K562 (cell line): ENCODE data around the gene MSN. TPM values are rescaled to one million over a fixed set of nuclear protein-coding genes. Genes with fewer than 3 reads are reported as not detected.

Experiments
- polyA plus RNA-seq, 8 experiments: library from polyadenylated mRNA; depleted of rRNA in 4 of 8; stranded (reverse) in 5 of 8; unstranded in 3 of 8; fragments of >200 nt; fragmentation: Nextera tagmentation in 2 of 8; fragmentation: Illumina TruSeq in 1 of 8; extraction: Ambion mirVana in 2 of 8; extraction: Trizol in 1 of 8; gene quantifications; 2 replicates each; pipeline versions ENCODE4 v1.2.1 to v1.2.3, GENCODE V29; 2011 to 2014; ENCODE audit warnings: inconsistent platforms in 1 of 8, missing spikeins in 1 of 8
- total RNA-seq, 7 experiments: library from RNA; depleted of rRNA in 6 of 7; stranded (reverse); fragments of >200 nt in 6 of 7; fragmentation: Illumina TruSeq in 2 of 7; extraction: Trizol in 2 of 7; gene quantifications; 2 replicates each; pipeline versions ENCODE4 v1.2.1 to v1.2.3, GENCODE V29; 2011 to 2021; ENCODE audit warnings: low replicate concordance in 1 of 7
- TF ChIP-seq, protein P1 (sequence below): fragments of 450-650 bp; IDR thresholded peaks from 2 replicates; pipeline ENCODE4 v1.6.1; 2016; ENCODE audit warnings: mild to moderate bottlenecking, moderate library complexity

Gene MSN
- total and polyA plus RNA-seq, 9 of the 15 experiments (the other 6 are each of a cell fraction or from before 2014, with no cell fraction given): 128 to 486 (median 237) TPM

DNA sequence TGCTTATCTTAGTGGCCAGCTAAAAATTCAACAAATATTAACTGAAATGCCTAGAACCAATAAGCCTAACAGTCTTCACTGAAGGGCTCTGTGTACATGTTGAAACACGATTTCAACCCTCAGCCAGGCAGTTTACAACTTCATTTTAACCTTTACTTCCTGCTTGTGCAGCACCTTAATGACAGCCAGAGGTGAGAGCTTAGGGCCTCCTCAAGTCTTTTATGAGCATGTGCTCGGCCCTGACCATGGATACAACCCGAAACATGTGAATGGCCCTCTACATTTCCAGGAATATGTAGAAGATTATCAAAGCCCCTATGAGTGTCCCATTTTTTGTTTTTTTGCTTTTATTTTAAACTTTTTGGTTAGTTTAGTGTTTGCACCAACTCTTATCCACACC is 88.3 kb downstream of the MSN start (continued):
- TF ChIP-seq, protein P1, sequence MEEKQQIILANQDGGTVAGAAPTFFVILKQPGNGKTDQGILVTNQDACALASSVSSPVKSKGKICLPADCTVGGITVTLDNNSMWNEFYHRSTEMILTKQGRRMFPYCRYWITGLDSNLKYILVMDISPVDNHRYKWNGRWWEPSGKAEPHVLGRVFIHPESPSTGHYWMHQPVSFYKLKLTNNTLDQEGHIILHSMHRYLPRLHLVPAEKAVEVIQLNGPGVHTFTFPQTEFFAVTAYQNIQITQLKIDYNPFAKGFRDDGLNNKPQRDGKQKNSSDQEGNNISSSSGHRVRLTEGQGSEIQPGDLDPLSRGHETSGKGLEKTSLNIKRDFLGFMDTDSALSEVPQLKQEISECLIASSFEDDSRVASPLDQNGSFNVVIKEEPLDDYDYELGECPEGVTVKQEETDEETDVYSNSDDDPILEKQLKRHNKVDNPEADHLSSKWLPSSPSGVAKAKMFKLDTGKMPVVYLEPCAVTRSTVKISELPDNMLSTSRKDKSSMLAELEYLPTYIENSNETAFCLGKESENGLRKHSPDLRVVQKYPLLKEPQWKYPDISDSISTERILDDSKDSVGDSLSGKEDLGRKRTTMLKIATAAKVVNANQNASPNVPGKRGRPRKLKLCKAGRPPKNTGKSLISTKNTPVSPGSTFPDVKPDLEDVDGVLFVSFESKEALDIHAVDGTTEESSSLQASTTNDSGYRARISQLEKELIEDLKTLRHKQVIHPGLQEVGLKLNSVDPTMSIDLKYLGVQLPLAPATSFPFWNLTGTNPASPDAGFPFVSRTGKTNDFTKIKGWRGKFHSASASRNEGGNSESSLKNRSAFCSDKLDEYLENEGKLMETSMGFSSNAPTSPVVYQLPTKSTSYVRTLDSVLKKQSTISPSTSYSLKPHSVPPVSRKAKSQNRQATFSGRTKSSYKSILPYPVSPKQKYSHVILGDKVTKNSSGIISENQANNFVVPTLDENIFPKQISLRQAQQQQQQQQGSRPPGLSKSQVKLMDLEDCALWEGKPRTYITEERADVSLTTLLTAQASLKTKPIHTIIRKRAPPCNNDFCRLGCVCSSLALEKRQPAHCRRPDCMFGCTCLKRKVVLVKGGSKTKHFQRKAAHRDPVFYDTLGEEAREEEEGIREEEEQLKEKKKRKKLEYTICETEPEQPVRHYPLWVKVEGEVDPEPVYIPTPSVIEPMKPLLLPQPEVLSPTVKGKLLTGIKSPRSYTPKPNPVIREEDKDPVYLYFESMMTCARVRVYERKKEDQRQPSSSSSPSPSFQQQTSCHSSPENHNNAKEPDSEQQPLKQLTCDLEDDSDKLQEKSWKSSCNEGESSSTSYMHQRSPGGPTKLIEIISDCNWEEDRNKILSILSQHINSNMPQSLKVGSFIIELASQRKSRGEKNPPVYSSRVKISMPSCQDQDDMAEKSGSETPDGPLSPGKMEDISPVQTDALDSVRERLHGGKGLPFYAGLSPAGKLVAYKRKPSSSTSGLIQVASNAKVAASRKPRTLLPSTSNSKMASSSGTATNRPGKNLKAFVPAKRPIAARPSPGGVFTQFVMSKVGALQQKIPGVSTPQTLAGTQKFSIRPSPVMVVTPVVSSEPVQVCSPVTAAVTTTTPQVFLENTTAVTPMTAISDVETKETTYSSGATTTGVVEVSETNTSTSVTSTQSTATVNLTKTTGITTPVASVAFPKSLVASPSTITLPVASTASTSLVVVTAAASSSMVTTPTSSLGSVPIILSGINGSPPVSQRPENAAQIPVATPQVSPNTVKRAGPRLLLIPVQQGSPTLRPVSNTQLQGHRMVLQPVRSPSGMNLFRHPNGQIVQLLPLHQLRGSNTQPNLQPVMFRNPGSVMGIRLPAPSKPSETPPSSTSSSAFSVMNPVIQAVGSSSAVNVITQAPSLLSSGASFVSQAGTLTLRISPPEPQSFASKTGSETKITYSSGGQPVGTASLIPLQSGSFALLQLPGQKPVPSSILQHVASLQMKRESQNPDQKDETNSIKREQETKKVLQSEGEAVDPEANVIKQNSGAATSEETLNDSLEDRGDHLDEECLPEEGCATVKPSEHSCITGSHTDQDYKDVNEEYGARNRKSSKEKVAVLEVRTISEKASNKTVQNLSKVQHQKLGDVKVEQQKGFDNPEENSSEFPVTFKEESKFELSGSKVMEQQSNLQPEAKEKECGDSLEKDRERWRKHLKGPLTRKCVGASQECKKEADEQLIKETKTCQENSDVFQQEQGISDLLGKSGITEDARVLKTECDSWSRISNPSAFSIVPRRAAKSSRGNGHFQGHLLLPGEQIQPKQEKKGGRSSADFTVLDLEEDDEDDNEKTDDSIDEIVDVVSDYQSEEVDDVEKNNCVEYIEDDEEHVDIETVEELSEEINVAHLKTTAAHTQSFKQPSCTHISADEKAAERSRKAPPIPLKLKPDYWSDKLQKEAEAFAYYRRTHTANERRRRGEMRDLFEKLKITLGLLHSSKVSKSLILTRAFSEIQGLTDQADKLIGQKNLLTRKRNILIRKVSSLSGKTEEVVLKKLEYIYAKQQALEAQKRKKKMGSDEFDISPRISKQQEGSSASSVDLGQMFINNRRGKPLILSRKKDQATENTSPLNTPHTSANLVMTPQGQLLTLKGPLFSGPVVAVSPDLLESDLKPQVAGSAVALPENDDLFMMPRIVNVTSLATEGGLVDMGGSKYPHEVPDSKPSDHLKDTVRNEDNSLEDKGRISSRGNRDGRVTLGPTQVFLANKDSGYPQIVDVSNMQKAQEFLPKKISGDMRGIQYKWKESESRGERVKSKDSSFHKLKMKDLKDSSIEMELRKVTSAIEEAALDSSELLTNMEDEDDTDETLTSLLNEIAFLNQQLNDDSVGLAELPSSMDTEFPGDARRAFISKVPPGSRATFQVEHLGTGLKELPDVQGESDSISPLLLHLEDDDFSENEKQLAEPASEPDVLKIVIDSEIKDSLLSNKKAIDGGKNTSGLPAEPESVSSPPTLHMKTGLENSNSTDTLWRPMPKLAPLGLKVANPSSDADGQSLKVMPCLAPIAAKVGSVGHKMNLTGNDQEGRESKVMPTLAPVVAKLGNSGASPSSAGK: peak; percentile 45
- TF ChIP-seq, all 486 proteins: peak for 4
